K562 (cell line): ENCODE measurements around the gene DUSP10. TPM values are rescaled to one million over a fixed set of nuclear protein-coding genes. Genes with fewer than 3 reads are reported as not detected.
A peak's percentile ranks its signal among the peaks of the same experiment; 100 is the strongest.

Source experiments
- ATAC-seq: fragments of 200-7000 bp; cut with Tn5 transposase; 3 replicates; pipeline ENCODE4 v1.9.1; 2020; ENCODE audit warnings: moderate library complexity
- BruUV-seq: library from RNA; stranded (reverse); fragments of 400-500 nt; replicated peaks from 2 replicates; lab custom pipeline; 2021; lab: Mats Ljungman, UMichigan
- CTCF ChIA-PET: fragments of 300-600 bp; formaldehyde crosslinking; extraction: SDS; loops from one replicate; lab custom pipeline; 2021; ENCODE audit warnings: low intra/inter-chr PET ratio; lab: Yijun Ruan, JAX
- POLR2A ChIA-PET: fragments of 300-600, 350-650 bp; sonication (Branson Sonifier 250); formaldehyde crosslinking; extraction: SDS; loops from one replicate; lab custom pipeline; 2021; ENCODE audit warnings: antibody characterized with exemption, inconsistent platforms; lab: Yijun Ruan, JAX
- DNase-seq, 4 experiments: peaks; one replicate each; pipeline versions ENCODE4 v3.0.0 to v3.0.0-alpha.2; 2011 to 2018; ENCODE audit warnings: low spot score in 3 of 4, mixed read lengths in 3 of 4; ENCODE audit errors: extremely low read depth in 1 of 4
- FAIRE-seq: peaks from 2 replicates; lab custom pipeline; 2011; peaks lifted over from hg19 to GRCh38; lab: Jason Lieb, UNC
- H2AFZ ChIP-seq: 2 replicates; pipeline ENCODE4 v1.6.0; 2011; ENCODE audit warnings: low read depth, low read length, control low read depth, inconsistent platforms
- H3K27ac ChIP-seq: fragments of 200-600 bp; 3 replicates; pipeline ENCODE4 v1.8.0; 2011; ENCODE audit warnings: low read depth, mild to moderate bottlenecking, control low read depth, inconsistent platforms, low read length, moderate library complexity, mixed read lengths; ENCODE audit errors: extremely low read depth
- H3K27me3 ChIP-seq, 2 experiments: fragments of 300-600 bp in 1 of 2; 2 replicates in 1 of 2; 3 replicates in 1 of 2; pipeline versions ENCODE4 v1.6.0 to v1.8.0; 2011; ENCODE audit warnings: inconsistent platforms in 2 of 2, low read length in 2 of 2, mild to moderate bottlenecking in 1 of 2, mixed read lengths in 1 of 2, moderate library complexity in 1 of 2; ENCODE audit not compliant: control insufficient read depth in 2 of 2, insufficient read depth in 2 of 2
- H3K36me3 ChIP-seq: fragments of 300-600 bp; 3 replicates; pipeline ENCODE4 v1.8.0; 2011; ENCODE audit warnings: mild to moderate bottlenecking, low read length, inconsistent platforms; ENCODE audit not compliant: control insufficient read depth, insufficient read depth
- H3K4me1 ChIP-seq, 2 experiments: fragments of 200-600 bp in 1 of 2; replicated peaks in 1 of 2; 2 replicates in 1 of 2; 3 replicates in 1 of 2; pipeline versions ENCODE4 v1.5.1 to v1.8.0; 2011; ENCODE audit warnings: inconsistent platforms in 2 of 2, low read length in 2 of 2, mild to moderate bottlenecking in 1 of 2, mixed read lengths in 1 of 2, moderate library complexity in 1 of 2; ENCODE audit not compliant: control insufficient read depth in 2 of 2, insufficient read depth in 2 of 2
- H3K4me2 ChIP-seq: 2 replicates; pipeline ENCODE4 v1.6.1; 2011; ENCODE audit warnings: low read length, control low read depth, inconsistent platforms, mixed read lengths; ENCODE audit not compliant: insufficient read depth
- H3K4me3 ChIP-seq: fragments of 200-600 bp; sonication (generic), shearing (Covaris generic); 2 replicates; pipeline ENCODE4 v1.5.1; 2016; ENCODE audit warnings: control low read depth, inconsistent platforms
- H3K79me2 ChIP-seq: fragments of 200-600 bp; 3 replicates; pipeline ENCODE4 v1.8.0; 2011; ENCODE audit warnings: low read length, inconsistent platforms; ENCODE audit not compliant: control insufficient read depth, insufficient read depth
- H3K9ac ChIP-seq, 2 experiments: 2 replicates each; pipeline versions ENCODE4 v1.6.0 to v1.6.1; 2011; ENCODE audit warnings: low read depth in 2 of 2, low read length in 2 of 2, control low read depth in 1 of 2, inconsistent platforms in 1 of 2, mild to moderate bottlenecking in 1 of 2, mixed read lengths in 1 of 2; ENCODE audit not compliant: insufficient read depth in 1 of 2
- H3K9me1 ChIP-seq: one replicate; pipeline ENCODE4 v1.6.0; 2011; ENCODE audit warnings: inconsistent platforms, mild to moderate bottlenecking, low read length, moderate library complexity; ENCODE audit not compliant: control insufficient read depth, insufficient read depth
- H3K9me3 ChIP-seq: replicated peaks from 2 replicates; pipeline ENCODE4 v1.5.1; 2011; ENCODE audit warnings: low read depth, low read length, inconsistent platforms; ENCODE audit not compliant: control insufficient read depth, insufficient read depth
- H4K20me1 ChIP-seq: replicated peaks from 2 replicates; pipeline ENCODE4 v1.6.1; 2011; ENCODE audit warnings: low read length, inconsistent platforms, mixed read lengths; ENCODE audit not compliant: control insufficient read depth, insufficient read depth
- CBFA2T3 ChIP-seq: fragments of 450-650 bp; IDR thresholded peaks from 2 replicates; pipeline ENCODE4 v1.6.1; 2017
- DPF2 ChIP-seq: fragments of 450-650 bp; IDR thresholded peaks from 2 replicates; pipeline ENCODE4 v1.6.1; 2016
- GTF2E2 ChIP-seq: fragments of 200-800 bp; sonication (Bioruptor generic); IDR thresholded peaks from 2 replicates; pipeline ENCODE4 v1.6.1; 2016; ENCODE audit warnings: missing genetic modification characterization, missing compliant biosample characterization
- JUND ChIP-seq, 2 experiments: IDR thresholded peaks; 2 replicates in 1 of 2; 3 replicates in 1 of 2; pipeline ENCODE4 v1.6.1; 2011; ENCODE audit warnings: borderline replicate concordance in 2 of 2, low read depth in 2 of 2, low read length in 2 of 2, improper control_type of control experiment in 1 of 2, missing biosample characterization in 1 of 2, missing genetic modification characterization in 1 of 2, missing genetic modification reagents in 1 of 2
- MAFF ChIP-seq: IDR thresholded peaks from 2 replicates; pipeline ENCODE4 v1.6.1; 2012; ENCODE audit warnings: low read length, improper control_type of control experiment
- NCOA4 ChIP-seq: fragments of 450-650 bp; IDR thresholded peaks from 2 replicates; pipeline ENCODE4 v1.6.1; 2018; ENCODE audit warnings: mild to moderate bottlenecking; ENCODE audit not compliant: partially characterized antibody
- TEAD4 ChIP-seq, 2 experiments: sonication (generic) in 1 of 2; formaldehyde crosslinking in 1 of 2; IDR thresholded peaks; 2 replicates each; pipeline versions ENCODE4 v1.6.1 to v1.8.0; 2012 to 2022; ENCODE audit warnings: borderline replicate concordance in 1 of 2, inconsistent platforms in 1 of 2, low read length in 1 of 2, mild to moderate bottlenecking in 1 of 2, missing genetic modification reagents in 1 of 2
- WGBS: fragments of 100-300 bp; shearing (Covaris generic); methylation state at CpG from one replicate; pipeline ENCODE4 v1.1.6; 2016; ENCODE audit warnings: low coverage, mixed read lengths; ENCODE audit not compliant: insufficient coverage; ENCODE audit errors: missing lambda C conversion rate; 5-methylcytosine and 5-hydroxymethylcytosine counted together
- in situ Hi-C: fragments of 300-500 bp; cut with MboI; formaldehyde crosslinking; loops from 4 replicates; pipeline ENCODE4 v1.15.0; 2018; ENCODE audit warnings: inconsistent platforms, mixed read lengths
- intact Hi-C: fragments of 100-400 bp; cut with micrococcal nuclease; formaldehyde crosslinking; loops from 2 replicates; pipeline ENCODE4 v1.14.2; 2022
- polyA plus RNA-seq, 8 experiments: library from polyadenylated mRNA; depleted of rRNA in 4 of 8; stranded (reverse) in 5 of 8; unstranded in 3 of 8; fragments of >200 nt; fragmentation: Nextera tagmentation in 2 of 8; fragmentation: Illumina TruSeq in 1 of 8; extraction: Ambion mirVana in 2 of 8; extraction: Trizol in 1 of 8; gene quantifications; 2 replicates each; pipeline versions ENCODE4 v1.2.1 to v1.2.3, GENCODE V29; 2011 to 2014; ENCODE audit warnings: inconsistent platforms in 1 of 8, missing spikeins in 1 of 8
- total RNA-seq, 7 experiments: library from RNA; depleted of rRNA in 6 of 7; stranded (reverse); fragments of >200 nt in 6 of 7; fragmentation: Illumina TruSeq in 2 of 7; extraction: Trizol in 2 of 7; gene quantifications; 2 replicates each; pipeline versions ENCODE4 v1.2.1 to v1.2.3, GENCODE V29; 2011 to 2021; ENCODE audit warnings: low replicate concordance in 1 of 7
- TF ChIP-seq, protein P1 (sequence below), 2 experiments: fragments of 450-650 bp in 1 of 2; sonication (generic) in 1 of 2; formaldehyde crosslinking in 1 of 2; IDR thresholded peaks in 1 of 2; conservative IDR thresholded peaks in 1 of 2; 2 replicates each; pipeline versions ENCODE4 v1.6.1 to v1.8.1; 2016 to 2023; ENCODE audit warnings: mild to moderate bottlenecking in 2 of 2, moderate library complexity in 2 of 2, inconsistent platforms in 1 of 2, missing genetic modification reagents in 1 of 2
- TF ChIP-seq, protein P2 (sequence below), 2 experiments: fragments of 200-800 bp in 1 of 2; sonication (Bioruptor generic) in 1 of 2; sonication (generic) in 1 of 2; formaldehyde crosslinking in 1 of 2; IDR thresholded peaks in 1 of 2; conservative IDR thresholded peaks in 1 of 2; 2 replicates each; pipeline versions ENCODE4 v1.5.0 to v1.6.1; 2016 to 2020; ENCODE audit warnings: missing compliant biosample characterization in 1 of 2, missing genetic modification characterization in 1 of 2, missing genetic modification reagents in 1 of 2
- TF ChIP-seq, protein P3 (sequence below): fragments of 450-650 bp; IDR thresholded peaks from 2 replicates; pipeline ENCODE4 v1.6.1; 2018; ENCODE audit not compliant: partially characterized antibody

Gene DUSP10
- total and polyA plus RNA-seq, 9 of the 15 experiments (the other 6 are each of a cell fraction or from before 2014, with no cell fraction given), result 1.7 to 8.3 (median 6.1) TPM

- H3K4me2 ChIP-seq, result no peak overlapping the region
- FAIRE-seq, result no peak
- in situ Hi-C loops, result no loop called here
- TF ChIP-seq, protein P1, sequence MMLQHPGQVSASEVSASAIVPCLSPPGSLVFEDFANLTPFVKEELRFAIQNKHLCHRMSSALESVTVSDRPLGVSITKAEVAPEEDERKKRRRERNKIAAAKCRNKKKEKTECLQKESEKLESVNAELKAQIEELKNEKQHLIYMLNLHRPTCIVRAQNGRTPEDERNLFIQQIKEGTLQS (IDR thresholded peaks at IDR 0.05), result peak; percentile 44; the same call in 1 of the 2 replicates
- TF ChIP-seq, protein P1 (CRISPR knock-in tag; conservative IDR thresholded peaks at IDR 0.05), result no peak
- TF ChIP-seq MAFF (no peak), GTF2E2 (0 out of 2 replicates have a peak, but pooled peaks have one; percentile 34), TEAD4 (IDR thresholded peaks at IDR 0.05; ENCODE audit: low read length) (peak; percentile 19; the same call in 1 of the 2 replicates), TEAD4 (CRISPR knock-in tag; IDR thresholded peaks at IDR 0.05; ENCODE audit: borderline replicate concordance) (no peak), CBFA2T3 (no peak), JUND (IDR thresholded peaks at IDR 0.05; ENCODE audit: borderline replicate concordance, low read depth, low read length) (peak; percentile 41; the same call in 1 of the 2 replicates), JUND (tag; IDR thresholded peaks at IDR 0.05; ENCODE audit: borderline replicate concordance, low read depth, low read length) (peak; percentile 26; the same call in 2 of the 3 replicates), NCOA4 (no peak), DPF2 (0 out of 2 replicates have a peak, but pooled peaks have one; percentile 26)
- TF ChIP-seq, protein P2, sequence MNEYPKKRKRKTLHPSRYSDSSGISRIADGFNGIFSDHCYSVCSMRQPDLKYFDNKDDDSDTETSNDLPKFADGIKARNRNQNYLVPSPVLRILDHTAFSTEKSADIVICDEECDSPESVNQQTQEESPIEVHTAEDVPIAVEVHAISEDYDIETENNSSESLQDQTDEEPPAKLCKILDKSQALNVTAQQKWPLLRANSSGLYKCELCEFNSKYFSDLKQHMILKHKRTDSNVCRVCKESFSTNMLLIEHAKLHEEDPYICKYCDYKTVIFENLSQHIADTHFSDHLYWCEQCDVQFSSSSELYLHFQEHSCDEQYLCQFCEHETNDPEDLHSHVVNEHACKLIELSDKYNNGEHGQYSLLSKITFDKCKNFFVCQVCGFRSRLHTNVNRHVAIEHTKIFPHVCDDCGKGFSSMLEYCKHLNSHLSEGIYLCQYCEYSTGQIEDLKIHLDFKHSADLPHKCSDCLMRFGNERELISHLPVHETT (CRISPR knock-in tag; conservative IDR thresholded peaks at IDR 0.05 in 1 of 2, IDR thresholded peaks at IDR 0.05 in 1 of 2), result peak in 1 of 2 experiments; percentile 71; a peak in 2 of 4 replicates
- TF ChIP-seq, protein P3, sequence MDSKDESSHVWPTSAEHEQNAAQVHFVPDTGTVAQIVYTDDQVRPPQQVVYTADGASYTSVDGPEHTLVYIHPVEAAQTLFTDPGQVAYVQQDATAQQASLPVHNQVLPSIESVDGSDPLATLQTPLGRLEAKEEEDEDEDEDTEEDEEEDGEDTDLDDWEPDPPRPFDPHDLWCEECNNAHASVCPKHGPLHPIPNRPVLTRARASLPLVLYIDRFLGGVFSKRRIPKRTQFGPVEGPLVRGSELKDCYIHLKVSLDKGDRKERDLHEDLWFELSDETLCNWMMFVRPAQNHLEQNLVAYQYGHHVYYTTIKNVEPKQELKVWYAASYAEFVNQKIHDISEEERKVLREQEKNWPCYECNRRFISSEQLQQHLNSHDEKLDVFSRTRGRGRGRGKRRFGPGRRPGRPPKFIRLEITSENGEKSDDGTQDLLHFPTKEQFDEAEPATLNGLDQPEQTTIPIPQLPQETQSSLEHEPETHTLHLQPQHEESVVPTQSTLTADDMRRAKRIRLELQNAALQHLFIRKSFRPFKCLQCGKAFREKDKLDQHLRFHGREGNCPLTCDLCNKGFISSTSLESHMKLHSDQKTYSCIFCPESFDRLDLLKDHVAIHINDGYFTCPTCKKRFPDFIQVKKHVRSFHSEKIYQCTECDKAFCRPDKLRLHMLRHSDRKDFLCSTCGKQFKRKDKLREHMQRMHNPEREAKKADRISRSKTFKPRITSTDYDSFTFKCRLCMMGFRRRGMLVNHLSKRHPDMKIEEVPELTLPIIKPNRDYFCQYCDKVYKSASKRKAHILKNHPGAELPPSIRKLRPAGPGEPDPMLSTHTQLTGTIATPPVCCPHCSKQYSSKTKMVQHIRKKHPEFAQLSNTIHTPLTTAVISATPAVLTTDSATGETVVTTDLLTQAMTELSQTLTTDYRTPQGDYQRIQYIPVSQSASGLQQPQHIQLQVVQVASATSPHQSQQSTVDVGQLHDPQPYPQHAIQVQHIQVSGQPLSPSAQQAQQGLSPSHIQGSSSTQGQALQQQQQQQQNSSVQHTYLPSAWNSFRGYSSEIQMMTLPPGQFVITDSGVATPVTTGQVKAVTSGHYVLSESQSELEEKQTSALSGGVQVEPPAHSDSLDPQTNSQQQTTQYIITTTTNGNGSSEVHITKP, result no peak
Measured at GRCh38 chr1:221725735-221726672, 15.9 kb downstream of the DUSP10 start.

More at GRCh38 chr1:221725735-221726672, 15.9 kb downstream of the DUSP10 start:
- Histone ChIP-seq H3K9me1 (no peaks in the 10 kb centered on the region), H2AFZ (peak overlapping the region; percentile 28), H3K9me3 (peaks cover 4% of the 10 kb centered on the region; the same call in 1 of the 2 replicates), H3K27me3 (no peaks in the 10 kb centered on the region), H3K27ac (peak overlapping the region; percentile 54; the same call in 1 of the 3 replicates), H3K4me1 (peaks cover 0 to 50% of the 10 kb centered on the region in 2 experiments; a peak in 4 of 5 replicates), H3K79me2 (peaks cover 33% of the 10 kb centered on the region), H4K20me1 (no peaks in the 10 kb centered on the region), H3K36me3 (peaks cover 5% of the 10 kb centered on the region; the same call in 2 of the 3 replicates), H3K9ac (no peak overlapping the region; a peak in 1 of 4 replicates), H3K4me3 (no peak overlapping the region)
- DNase-seq (no peak), ATAC-seq (no peak)
- ChIA-PET CTCF (interaction anchor here (0.5 kb wide), 1 partner anchor 405 kb away, joined by 3 read pairs; no protein-coding TSS in a partner anchor), POLR2A (interaction anchor here (1.2 to 1.8 kb wide), 3 partner anchors 12 to 16 kb away, joined by 4 to 5 read pairs (median 5); partner anchors contain the start of gene DUSP10)
- intact Hi-C loops, result no loop called here
- BruUV-seq, result no TSS peak
- 34% methylated on average over 3 of the region's 3 CpGs for WGBS
